Activated naive CD8-positive, alpha-beta T cell treated with anti-CD3 and anti-CD28 coated beads, Interleukin-2, amount 50 U/mL, for 24 hours (primary cell): ENCODE data around the gene SPG7.

Experiments used
- ATAC-seq: fragments of 150-1000 bp; cut with Tn5 transposase; one replicate; pipeline ENCODE4 v1.10.0; 2021
- DNase-seq: peaks from one replicate; pipeline ENCODE4 v3.0.0; 2021
- H3K27ac Mint-ChIP-seq: one replicate; pipeline ENCODE4 v1.8.0; 2021; ENCODE audit warnings: mild to moderate bottlenecking, mixed read lengths
- H3K27me3 Mint-ChIP-seq: one replicate; pipeline ENCODE4 v1.8.0; 2021; ENCODE audit warnings: mixed read lengths
- H3K36me3 Mint-ChIP-seq: one replicate; pipeline ENCODE4 v1.8.0; 2021; ENCODE audit warnings: low read depth, mixed read lengths
- H3K4me1 Mint-ChIP-seq: one replicate; pipeline ENCODE4 v1.8.0; 2021; ENCODE audit warnings: mixed read lengths
- H3K4me3 Mint-ChIP-seq: one replicate; pipeline ENCODE4 v1.8.0; 2021; ENCODE audit warnings: mild to moderate bottlenecking, moderate library complexity, mixed read lengths
- H3K9me3 Mint-ChIP-seq: one replicate; pipeline ENCODE4 v1.8.0; 2021; ENCODE audit warnings: mixed read lengths

Gene SPG7

GRCh38 chr16:89555265-89555664, 47.1 kb downstream of the SPG7 start:
- Mint-ChIP-seq H3K27ac (no peak overlapping the region), H3K9me3 (no peaks in the 10 kb centered on the region), H3K27me3 (no peaks in the 10 kb centered on the region), H3K36me3 (peaks cover 25% of the 10 kb centered on the region), H3K4me1 (peaks cover 21% of the 10 kb centered on the region), H3K4me3 (no peak overlapping the region)
- no peak for ATAC-seq
- no peak for DNase-seq

GRCh38 chr16:89555780-89556179, 47.6 kb downstream of the SPG7 start:
- Mint-ChIP-seq H3K36me3 (peaks cover 24% of the 10 kb centered on the region), H3K4me3 (no peak overlapping the region), H3K27me3 (no peaks in the 10 kb centered on the region), H3K9me3 (no peaks in the 10 kb centered on the region), H3K27ac (no peak overlapping the region), H3K4me1 (peaks cover 17% of the 10 kb centered on the region)
- DNase-seq (no peak), ATAC-seq (no peak)

DNA sequence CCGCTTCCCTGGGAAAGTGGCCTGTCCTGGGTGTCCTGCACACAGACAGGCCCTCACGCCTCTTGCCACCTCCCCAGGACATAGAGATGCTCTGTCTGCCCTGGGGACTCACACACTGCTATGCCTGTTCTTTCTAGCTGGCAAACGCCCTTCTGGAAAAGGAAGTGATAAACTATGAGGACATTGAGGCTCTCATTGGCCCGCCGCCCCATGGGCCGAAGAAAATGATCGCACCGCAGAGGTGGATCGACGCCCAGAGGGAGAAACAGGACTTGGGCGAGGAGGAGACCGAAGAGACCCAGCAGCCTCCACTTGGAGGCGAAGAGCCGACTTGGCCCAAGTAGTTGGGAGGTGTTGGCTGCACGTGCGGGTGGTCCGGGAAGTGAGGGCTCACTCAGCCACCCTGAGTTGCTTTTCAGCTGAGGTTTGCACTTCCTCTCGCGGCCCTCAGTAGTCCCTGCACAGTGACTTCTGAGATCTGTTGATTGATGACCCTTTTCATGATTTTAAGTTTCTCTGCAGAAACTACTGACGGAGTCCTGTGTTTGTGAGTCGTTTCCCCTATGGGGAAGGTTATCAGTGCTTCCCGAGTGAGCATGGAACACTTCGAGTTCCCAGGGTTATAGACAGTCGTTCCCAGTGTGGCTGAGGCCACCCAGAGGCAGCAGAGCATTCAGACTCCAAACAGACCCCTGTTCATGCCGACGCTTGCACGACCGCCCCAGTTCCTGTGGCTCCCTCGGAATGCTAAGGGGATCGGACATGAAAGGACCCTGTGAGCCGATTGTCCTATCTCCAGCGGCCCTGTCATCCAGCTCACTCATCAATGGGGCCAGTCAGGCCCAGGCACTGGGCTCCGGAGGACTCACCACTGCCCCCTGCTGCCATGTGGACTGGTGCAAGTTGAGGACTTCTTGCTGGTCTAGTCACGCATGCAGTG, 48.8 kb downstream of the SPG7 start:
- DNase-seq (peak; percentile 92), ATAC-seq (peak; percentile 62)
- Mint-ChIP-seq H3K4me1 (peaks cover 20% of the 10 kb centered on the region), H3K36me3 (peaks cover 27% of the 10 kb centered on the region), H3K27ac (peak overlapping the region; percentile 25), H3K4me3 (no peak overlapping the region), H3K27me3 (no peaks in the 10 kb centered on the region), H3K9me3 (no peaks in the 10 kb centered on the region)

- peak overlapping the region; percentile 25 for H3K27ac Mint-ChIP-seq
- ATAC-seq (no peak), DNase-seq (no peak)
- no peaks in the 10 kb centered on the region for H3K27me3 Mint-ChIP-seq
- no peak overlapping the region for H3K4me3 Mint-ChIP-seq
- no peaks in the 10 kb centered on the region for H3K9me3 Mint-ChIP-seq
- peaks cover 27% of the 10 kb centered on the region for H3K4me1 Mint-ChIP-seq
- peaks cover 30% of the 10 kb centered on the region for H3K36me3 Mint-ChIP-seq
These were observed 49.7 kb downstream of the SPG7 start for GRCh38 chr16:89557690-89558490.

GRCh38 chr16:89560378-89561141, 52.4 kb downstream of the SPG7 start, which contains the start of gene RPL13:
RPL13 (plus strand) TSS chr16:89560682; CDS start chr16:89560960, 278 bp downstream.
- H3K36me3 Mint-ChIP-seq, result peaks cover 50% of the 10 kb centered on the region

DNA sequence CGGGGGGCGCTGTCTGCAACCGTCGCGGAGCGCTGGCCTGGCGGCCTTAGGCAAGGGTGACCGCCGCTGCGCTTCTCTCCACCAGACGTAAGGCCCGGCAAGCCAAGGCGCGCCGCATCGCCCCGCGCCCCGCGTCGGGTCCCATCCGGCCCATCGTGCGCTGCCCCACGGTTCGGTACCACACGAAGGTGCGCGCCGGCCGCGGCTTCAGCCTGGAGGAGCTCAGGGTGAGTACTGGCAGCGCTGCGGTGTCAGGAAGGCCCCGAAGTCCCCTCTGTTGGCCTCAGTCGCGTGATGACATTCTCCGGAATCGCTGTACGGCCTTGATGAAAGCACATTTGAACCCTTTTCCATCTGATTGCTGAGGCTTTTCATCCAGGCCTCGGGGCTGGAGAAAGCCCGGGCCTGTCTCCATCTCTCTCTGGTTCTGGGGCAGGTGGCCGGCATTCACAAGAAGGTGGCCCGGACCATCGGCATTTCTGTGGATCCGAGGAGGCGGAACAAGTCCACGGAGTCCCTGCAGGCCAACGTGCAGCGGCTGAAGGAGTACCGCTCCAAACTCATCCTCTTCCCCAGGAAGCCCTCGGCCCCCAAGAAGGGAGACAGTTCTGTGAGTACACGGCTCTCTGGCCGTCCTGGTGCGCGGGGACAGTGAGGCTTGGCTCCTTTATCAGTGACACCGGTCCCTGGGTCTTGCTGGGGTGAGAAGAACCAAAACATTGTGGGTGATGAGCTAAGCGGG, 53.1 kb downstream of the SPG7 start:
- Mint-ChIP-seq H3K27ac (peak overlapping the region; percentile 94), H3K36me3 (peaks cover 50% of the 10 kb centered on the region), H3K4me1 (peaks cover 61% of the 10 kb centered on the region), H3K9me3 (no peaks in the 10 kb centered on the region), H3K4me3 (peak overlapping the region; percentile 97), H3K27me3 (no peaks in the 10 kb centered on the region)
- ATAC-seq (no peak), DNase-seq (no peak)

More at GRCh38 chr16:89560378-89561141, 52.4 kb downstream of the SPG7 start, which contains the start of gene RPL13:
- H3K4me1 Mint-ChIP-seq, result peaks cover 53% of the 10 kb centered on the region
- peak within 1 kb of the TSS; percentile 98 for H3K27ac Mint-ChIP-seq
- ATAC-seq (peak; percentile 83), DNase-seq (peak; percentile 92)
- H3K4me3 Mint-ChIP-seq, result peak within 1 kb of the TSS; percentile 97
- H3K9me3 Mint-ChIP-seq, result no peaks in the 10 kb centered on the region
- H3K27me3 Mint-ChIP-seq, result no peaks in the 10 kb centered on the region

- Mint-ChIP-seq H3K36me3 (peaks cover 46% of the 10 kb centered on the region), H3K9me3 (no peaks in the 10 kb centered on the region)
These were observed 53.8 kb downstream of the SPG7 start for GRCh38 chr16:89561884-89562599.

DNA sequence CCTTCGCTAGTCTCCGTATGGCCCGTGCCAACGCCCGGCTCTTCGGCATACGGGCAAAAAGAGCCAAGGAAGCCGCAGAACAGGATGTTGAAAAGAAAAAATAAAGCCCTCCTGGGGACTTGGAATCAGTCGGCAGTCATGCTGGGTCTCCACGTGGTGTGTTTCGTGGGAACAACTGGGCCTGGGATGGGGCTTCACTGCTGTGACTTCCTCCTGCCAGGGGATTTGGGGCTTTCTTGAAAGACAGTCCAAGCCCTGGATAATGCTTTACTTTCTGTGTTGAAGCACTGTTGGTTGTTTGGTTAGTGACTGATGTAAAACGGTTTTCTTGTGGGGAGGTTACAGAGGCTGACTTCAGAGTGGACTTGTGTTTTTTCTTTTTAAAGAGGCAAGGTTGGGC, 54.7 kb downstream of the SPG7 start:
- no peaks in the 10 kb centered on the region for H3K27me3 Mint-ChIP-seq

More at GRCh38 chr16:89561884-89562599, 53.8 kb downstream of the SPG7 start:
- Mint-ChIP-seq H3K27ac (peak overlapping the region; percentile 94), H3K4me1 (peaks cover 61% of the 10 kb centered on the region), H3K4me3 (peak overlapping the region; percentile 97), H3K27me3 (no peaks in the 10 kb centered on the region)
- no peak for DNase-seq
- no peak for ATAC-seq

GRCh38 chr16:89563639-89564392, 55.6 kb downstream of the SPG7 start:
- Mint-ChIP-seq H3K36me3 (peaks cover 41% of the 10 kb centered on the region), H3K27me3 (no peaks in the 10 kb centered on the region), H3K4me1 (peaks cover 55% of the 10 kb centered on the region), H3K4me3 (peak overlapping the region; percentile 97), H3K9me3 (no peaks in the 10 kb centered on the region), H3K27ac (peak overlapping the region; percentile 67)
- DNase-seq (no peak), ATAC-seq (no peak)

More for the DNA sequence above, 54.7 kb downstream of the SPG7 start:
- no peaks in the 10 kb centered on the region for H3K9me3 Mint-ChIP-seq
- H3K4me1 Mint-ChIP-seq, result peaks cover 55% of the 10 kb centered on the region
- ATAC-seq (no peak), DNase-seq (no peak)
- peaks cover 41% of the 10 kb centered on the region for H3K36me3 Mint-ChIP-seq
- H3K4me3 Mint-ChIP-seq, result peak overlapping the region; percentile 97
- peak overlapping the region; percentile 94 for H3K27ac Mint-ChIP-seq

DNA sequence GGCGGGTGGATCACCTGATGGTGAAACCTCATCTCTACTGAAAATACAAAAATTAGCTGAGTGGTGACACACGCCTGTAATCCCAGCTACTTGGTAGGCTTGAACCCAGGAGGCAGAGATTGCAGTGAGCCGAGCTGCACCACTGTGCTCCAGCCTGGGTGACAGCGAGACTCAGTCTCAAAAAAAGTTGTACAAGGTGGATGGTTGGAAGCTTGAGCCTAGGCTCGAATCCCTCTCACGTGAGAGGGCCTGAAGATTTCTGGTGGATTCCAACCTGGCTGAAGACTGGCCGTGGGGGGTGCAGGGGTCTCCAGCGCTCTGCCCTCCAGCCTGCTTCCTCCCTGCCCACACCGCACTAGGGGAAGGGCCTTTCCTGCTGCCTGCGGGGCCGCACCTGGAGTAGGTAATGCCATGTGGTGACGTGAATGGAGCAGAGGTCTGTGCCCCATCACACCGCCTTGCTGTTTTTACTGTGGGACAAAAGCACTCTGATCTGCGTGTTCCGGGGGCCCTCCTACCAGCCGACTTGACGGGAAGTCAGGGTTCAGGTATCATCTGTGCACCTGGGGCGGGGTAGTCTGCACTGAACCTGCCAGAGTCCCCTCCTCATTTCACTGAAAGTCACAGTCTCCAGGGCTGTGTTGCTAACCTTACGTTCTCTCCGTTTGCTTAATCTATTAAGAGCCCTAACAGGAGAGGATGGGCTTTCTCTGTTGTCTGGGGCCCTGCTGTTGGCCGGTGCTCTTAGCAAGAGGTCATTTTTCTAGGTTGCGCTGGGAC, 56.5 kb downstream of the SPG7 start:
- DNase-seq, result peak; percentile 41
- no peaks in the 10 kb centered on the region for H3K27me3 Mint-ChIP-seq

GRCh38 chr16:89565256-89565505, 57.0 kb downstream of the SPG7 start:
- H3K27me3 Mint-ChIP-seq, result no peaks in the 10 kb centered on the region
- peaks cover 41% of the 10 kb centered on the region for H3K36me3 Mint-ChIP-seq
- H3K27ac Mint-ChIP-seq, result peak overlapping the region; percentile 52
- ATAC-seq (peak; percentile 14), DNase-seq (no peak)
- H3K4me1 Mint-ChIP-seq, result peaks cover 47% of the 10 kb centered on the region
- H3K9me3 Mint-ChIP-seq, result no peaks in the 10 kb centered on the region
- peak overlapping the region; percentile 97 for H3K4me3 Mint-ChIP-seq

More for the DNA sequence above, 56.5 kb downstream of the SPG7 start:
- Mint-ChIP-seq H3K27ac (peak overlapping the region; percentile 67), H3K36me3 (peaks cover 41% of the 10 kb centered on the region), H3K9me3 (no peaks in the 10 kb centered on the region), H3K4me3 (peak overlapping the region; percentile 97), H3K4me1 (peaks cover 51% of the 10 kb centered on the region)
- ATAC-seq, result peak; percentile 2
